ENCODE results near the gene FRAT1.
A peak's percentile ranks its signal among the peaks of the same experiment; 100 is the strongest.
"Not testable (repeated sequence)": the region's sequence is repeated elsewhere in the genome, so short reads cannot be mapped to it uniquely, and the experiment has no call there.

Gene FRAT1

DNA sequence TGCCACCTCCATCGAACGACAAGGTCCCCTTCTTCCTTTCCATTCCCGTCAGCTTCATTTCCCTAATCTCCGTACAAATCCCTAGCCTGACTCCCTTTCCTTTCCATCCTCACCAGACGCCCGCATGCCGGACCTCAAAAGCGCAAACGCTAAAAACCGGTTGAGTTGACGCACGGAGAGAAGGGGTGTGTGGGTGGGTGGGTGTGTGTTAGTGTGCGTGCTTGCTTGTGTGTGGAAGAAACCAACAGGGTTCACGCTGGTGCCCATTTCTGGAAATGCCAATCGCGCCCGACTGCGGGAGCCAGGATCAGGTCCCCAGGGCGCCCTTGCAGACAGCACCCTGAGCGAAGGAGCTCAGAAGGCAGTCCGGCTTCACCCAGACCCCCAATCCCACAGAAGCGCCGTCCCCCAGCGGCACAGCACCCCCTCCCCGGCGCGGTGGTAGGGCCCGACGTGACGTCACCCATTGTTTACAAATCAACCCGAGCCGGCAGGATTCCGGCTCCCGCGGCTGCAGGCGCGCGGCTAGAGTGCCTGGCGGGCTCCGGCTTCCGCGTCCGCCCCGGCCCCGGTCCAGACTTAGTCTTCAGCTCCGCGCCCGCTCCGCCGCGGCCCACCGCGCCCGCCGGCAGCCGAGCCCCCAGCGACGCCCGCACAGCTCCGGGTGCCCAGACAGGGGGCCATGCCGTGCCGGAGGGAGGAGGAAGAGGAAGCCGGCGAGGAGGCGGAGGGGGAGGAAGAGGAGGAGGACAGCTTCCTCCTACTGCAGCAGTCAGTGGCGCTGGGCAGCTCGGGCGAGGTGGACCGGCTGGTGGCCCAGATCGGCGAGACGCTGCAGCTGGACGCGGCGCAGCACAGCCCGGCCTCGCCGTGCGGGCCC lies at the start of gene FRAT1:
FRAT1 (plus strand) TSS at position 500 of the 880 bp plus-strand sequence; CDS start at position 683, 183 bp downstream.
- peak; percentile 82 to 84 for DNase-seq

GRCh38 chr10:97270523-97271154 lies 48.4 kb upstream of the FRAT1 start:
- DNase-seq = no peak

GRCh38 chr10:97273700-97274099 lies 45.4 kb upstream of the FRAT1 start:
- DNase-seq = no peak

GRCh38 chr10:97274828-97275227 lies 44.2 kb upstream of the FRAT1 start:
- no peak for DNase-seq

DNA sequence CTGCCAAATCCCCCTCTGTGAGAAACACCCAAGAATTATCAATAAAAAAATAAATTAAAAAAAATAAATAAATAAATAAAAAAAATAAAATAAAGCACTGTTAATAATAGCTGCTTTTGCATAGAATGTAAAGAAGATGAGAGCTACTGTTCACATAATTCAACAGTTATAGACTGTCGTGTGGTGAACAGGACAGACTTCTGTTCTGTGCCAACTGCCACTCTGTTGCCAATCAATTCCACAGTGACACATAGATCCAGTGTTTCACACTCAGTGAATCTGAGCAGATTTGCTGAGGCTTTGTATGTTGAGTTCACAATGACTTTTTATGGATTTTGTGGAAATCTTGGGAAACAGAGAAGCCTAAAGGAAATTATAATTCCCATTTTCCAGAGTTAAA lies 41.5 kb upstream of the FRAT1 start:
- DNase-seq = no peak

GRCh38 chr10:97278491-97278989 lies 40.5 kb upstream of the FRAT1 start:
- DNase-seq = no peak

DNA sequence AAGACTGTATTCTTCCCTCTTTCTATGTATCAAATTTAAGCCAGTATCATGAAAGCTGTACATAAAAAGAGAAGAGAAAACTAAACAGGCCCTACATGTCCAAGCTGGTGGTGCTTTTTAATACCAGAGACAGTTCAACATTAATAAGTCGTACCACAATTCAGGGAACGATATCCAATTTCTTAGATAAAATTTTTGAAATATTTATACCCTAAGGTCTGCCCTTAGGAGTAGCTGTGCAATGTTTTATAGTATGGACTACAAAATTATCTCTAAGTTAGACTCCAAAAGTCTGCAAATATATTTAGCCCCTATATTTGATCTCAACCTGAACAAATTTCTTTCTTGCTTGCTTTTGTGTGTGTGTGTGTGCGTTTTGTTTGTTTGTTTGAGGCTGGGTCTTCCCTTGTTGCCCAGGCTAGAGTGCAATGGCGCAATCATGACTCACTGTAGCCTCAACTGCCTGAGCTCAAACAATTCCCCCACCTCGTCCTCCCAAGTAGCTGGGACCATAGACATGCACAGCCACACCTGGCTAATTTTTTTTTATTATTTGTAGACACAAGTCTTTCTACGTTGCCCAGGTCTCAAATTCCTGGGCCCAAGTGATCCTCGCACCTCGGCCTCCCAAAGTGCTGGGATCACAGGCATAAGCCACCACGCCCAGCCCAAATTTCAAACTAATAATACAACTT lies 39.8 kb upstream of the FRAT1 start:
- no peak for DNase-seq

GRCh38 chr10:97280783-97281182 lies 38.3 kb upstream of the FRAT1 start:
- DNase-seq = peak in 1 of 2 experiments; percentile 4

DNA sequence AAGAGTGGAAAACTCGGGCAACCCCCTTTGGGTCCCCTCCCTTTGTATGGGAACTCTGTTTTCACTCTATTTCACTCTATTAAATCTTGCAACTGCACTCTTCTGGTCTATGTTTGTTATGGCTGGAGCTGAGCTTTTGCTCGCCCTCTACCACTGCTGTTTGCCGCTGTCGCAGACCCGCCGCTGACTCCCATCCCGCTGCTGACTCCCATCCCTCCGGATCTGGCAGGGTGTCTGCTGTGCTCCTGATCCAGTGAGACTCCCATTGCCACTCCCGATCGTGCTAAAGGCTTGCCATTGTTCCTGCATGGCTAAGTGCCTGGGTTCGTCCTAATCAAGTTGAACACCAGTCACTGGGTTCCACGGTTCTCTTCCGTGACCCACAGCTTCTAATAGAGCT lies 29.0 kb upstream of the FRAT1 start:
- DNase-seq = not testable (repeated sequence)

GRCh38 chr10:97290576-97291356 lies 28.3 kb upstream of the FRAT1 start:
- not testable (repeated sequence) for DNase-seq

GRCh38 chr10:97291357-97292096 lies 27.5 kb upstream of the FRAT1 start:
- no peak for DNase-seq

GRCh38 chr10:97292097-97292861 lies 26.8 kb upstream of the FRAT1 start, which contains the start of gene ARHGAP19:
Gene ARHGAP19 (minus strand): TSS chr10:97292637. CDS start chr10:97292627, 10 bp downstream.
- DNase-seq = peak; percentile 79 to 94

- no peak for DNase-seq
Observed at GRCh38 chr10:97292862-97293198, 26.2 kb upstream of the FRAT1 start.

GRCh38 chr10:97297556-97298222 lies 21.4 kb upstream of the FRAT1 start:
- no peak for DNase-seq

- no peak for DNase-seq
Observed at GRCh38 chr10:97298223-97298571, 20.9 kb upstream of the FRAT1 start.

DNA sequence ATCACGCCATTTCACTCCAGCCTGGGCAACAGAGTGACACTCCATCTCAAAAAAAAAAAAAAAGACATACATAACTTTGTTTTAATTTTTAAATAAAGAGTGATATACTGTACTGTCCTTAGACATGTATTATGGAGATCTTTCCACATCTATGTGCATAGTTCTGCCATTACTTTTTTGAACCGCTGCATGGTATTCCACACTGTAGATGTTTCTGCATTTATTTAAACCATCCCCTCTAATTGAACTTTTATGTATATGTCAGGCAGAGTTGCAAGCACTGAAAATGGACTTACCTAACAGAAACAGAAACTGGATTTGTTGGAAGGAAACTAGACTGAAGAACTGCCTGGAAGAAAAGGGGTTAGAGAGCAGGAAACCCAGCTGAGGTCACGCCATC lies 18.1 kb upstream of the FRAT1 start:
- no peak for DNase-seq

DNA sequence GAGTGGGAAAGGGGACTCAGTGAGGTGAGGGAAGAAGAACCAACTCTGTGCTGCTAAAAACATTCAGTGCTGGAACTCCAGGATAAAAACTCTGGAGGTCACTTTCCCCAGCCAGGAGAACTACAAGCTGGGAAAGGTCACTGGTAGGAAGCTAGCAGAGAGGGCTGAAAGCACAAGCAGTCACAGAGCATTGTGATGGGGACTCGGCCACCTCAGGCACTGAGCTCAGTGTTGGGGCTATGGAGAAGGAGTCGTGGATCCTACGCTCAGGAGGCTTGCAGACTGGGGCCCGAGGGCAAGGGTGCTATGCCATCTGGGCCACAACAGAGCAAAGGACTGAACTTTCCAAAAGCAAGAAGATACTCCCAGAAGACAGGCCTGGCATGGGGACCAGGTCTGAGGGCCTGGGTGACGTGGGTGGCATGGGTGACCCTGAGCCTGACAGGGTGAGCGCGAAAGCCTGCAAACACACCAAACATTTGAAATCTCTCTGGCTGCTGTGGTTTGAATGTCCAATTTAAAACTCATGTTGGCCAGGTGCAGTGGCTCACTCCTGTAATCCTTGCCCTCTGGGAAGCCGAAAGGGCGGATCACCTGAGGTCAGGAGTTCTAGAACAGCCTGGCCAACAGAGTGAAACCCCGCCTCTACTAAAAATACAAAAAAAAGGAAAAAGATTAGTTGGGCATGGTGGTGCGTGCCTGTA lies 16.8 kb upstream of the FRAT1 start:
- DNase-seq = no peak

DNA sequence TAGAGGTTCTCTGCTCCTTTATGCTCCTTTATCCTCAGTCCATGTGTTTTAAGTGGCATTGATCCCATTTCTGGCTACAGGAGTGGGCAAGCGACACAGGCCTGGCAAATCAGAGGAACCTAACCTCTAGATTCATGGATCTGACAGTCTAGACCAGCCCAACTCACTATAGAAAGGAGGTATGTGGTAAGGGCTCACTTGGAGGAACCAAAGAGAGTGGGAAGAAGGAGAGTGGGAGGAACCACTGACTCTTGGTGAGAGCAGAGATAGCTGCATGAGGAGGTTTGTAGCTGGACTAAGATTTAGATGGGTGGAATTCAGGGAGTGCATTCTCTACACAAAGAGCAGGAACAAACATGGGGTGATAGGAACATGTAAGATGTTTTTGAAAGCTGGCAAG lies 11.6 kb upstream of the FRAT1 start:
- no peak for DNase-seq

DNA sequence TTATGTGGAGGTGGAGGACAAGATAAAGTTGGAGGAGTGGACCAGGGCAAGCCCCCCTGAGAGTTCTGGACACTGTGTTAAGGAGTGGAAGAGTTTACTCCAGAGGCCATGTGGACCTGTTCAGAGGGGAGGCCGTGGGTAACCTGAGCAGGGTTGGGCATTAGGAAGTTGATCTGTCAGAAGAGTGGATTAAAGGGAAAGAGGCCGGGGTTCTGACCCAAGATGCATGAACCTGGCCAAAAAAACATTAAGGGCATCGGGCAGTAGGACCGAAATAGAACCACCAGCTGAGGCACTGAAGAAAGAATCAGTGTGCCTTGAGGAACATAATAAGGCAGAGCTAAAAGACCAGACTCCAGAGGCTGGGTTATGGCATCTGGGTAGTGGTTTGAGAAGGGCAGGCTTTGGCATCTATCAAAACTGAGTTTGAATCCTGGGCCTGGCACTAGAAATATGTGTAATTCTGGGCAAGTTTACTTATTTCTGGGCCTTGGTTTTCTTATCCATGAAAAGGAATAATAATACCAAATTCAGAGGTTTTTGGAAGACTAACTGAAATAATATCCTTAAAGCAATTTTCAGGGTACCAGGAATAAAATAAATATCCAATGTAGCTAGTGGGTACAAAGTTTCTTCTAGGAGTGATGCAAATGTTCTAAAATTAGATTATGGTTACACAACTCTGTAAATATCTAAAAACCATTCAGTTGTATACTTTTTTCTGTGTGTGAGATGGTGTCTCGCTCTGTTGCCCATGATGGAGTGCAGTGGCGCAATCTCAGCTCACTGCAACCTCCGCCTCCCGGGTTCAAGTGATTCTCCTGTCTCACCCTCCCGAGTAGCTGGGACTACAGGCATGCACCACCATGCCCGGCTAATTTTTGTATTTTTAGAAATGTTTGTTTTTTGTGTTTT lies 10.9 kb upstream of the FRAT1 start:
- DNase-seq = no peak

Data from stimulated activated CD4-positive, alpha-beta T cell treated with anti-CD3 and anti-CD28 coated beads, Interleukin-4, amount 100 ng/mL, for 4 hours (primary cell).